ENCODE data around the gene BCAS1.
"Not testable (repeated sequence)": the region's sequence is repeated elsewhere in the genome, so short reads cannot be mapped to it uniquely, and the experiment has no call there.

Gene BCAS1

DNA sequence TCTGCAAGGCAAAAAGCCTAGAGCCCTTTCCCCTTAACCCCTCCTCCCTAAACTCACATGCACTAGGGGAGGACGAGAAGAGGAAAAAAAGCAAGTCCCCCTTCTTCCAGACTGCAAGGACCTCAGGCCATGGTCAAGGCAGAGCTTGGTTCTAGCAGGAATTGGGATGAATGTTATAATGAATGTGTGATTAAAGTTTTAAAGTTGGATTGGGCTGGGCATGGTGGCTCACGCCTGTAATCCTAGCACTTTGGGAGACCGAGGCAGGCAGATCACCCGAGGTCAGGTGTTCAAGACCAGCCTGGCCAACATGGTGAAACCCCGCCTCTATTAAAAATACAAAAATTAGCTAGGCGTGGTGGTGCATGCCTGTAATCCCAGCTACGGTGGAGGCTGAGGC lies 64.2 kb downstream of the BCAS1 start:
- not testable (repeated sequence) for H3K27ac ChIP-seq (ENCODE audit: low read depth, low read length); H3K27me3 ChIP-seq (ENCODE audit: control insufficient read depth in 1 of 2, insufficient read depth in 2 of 2, low read length in 2 of 2); H3K9ac ChIP-seq (ENCODE audit: low read length); H3K4me3 ChIP-seq (ENCODE audit: low read depth in 1 of 2, low read length in 2 of 2); H3K4me1 ChIP-seq (ENCODE audit: insufficient read depth, low read length); H3K9me3 ChIP-seq (ENCODE audit: low read length); H3K36me3 ChIP-seq (ENCODE audit: insufficient read depth, low read length)

DNA sequence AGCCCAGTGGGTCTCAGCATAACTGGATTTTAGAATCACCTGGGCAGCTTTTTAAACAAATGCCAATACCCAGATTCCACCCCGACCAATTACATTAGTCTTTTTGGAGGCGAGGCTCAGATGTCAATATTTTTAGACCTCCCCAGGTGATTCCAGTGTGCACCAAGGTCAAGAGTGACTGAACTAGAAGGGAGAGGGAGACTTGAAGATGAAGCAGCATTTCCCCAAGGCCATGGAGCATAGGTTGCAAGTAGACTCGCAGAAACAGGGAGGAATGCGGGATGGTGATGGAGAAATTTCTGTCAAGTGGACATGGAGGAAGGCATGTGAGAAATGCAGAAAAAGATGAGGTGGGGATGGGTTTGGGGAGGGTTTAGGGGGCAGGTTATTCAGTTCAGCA lies 64.9 kb downstream of the BCAS1 start:
- Histone ChIP-seq H3K36me3 (ENCODE audit: insufficient read depth, low read length) (no peaks in the 10 kb centered on the region), H3K27me3 (ENCODE audit: control insufficient read depth in 1 of 2, insufficient read depth in 2 of 2, low read length in 2 of 2) (no peaks in the 10 kb centered on the region), H3K9me3 (ENCODE audit: low read length) (no peaks in the 10 kb centered on the region), H3K4me1 (ENCODE audit: insufficient read depth, low read length) (no peaks in the 10 kb centered on the region), H3K27ac (ENCODE audit: low read depth, low read length) (no peak overlapping the region), H3K9ac (ENCODE audit: low read length) (no peak overlapping the region), H3K4me3 (ENCODE audit: low read depth in 1 of 2, low read length in 2 of 2) (no peak overlapping the region)

DNA sequence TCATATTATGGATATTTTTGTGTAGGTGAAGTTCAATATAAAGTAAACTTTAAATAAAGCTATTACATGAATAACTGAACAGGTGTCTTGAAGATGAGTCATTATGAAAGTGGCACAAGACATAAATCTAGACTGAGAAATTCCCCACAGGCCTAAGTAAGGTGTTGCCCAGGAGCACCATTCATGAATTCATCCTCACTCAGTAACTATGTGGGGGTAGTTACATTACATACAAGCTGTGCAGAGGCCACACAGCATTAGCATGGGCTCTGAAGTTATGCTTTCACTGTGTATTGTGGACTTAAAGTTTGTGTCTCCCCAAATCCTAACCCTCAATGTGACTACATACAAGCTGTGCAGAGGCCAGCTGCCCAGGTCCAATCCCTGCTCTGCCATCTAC lies 65.9 kb downstream of the BCAS1 start:
- no peak overlapping the region for H3K4me3 ChIP-seq (ENCODE audit: low read depth in 1 of 2, low read length in 2 of 2)

DNA sequence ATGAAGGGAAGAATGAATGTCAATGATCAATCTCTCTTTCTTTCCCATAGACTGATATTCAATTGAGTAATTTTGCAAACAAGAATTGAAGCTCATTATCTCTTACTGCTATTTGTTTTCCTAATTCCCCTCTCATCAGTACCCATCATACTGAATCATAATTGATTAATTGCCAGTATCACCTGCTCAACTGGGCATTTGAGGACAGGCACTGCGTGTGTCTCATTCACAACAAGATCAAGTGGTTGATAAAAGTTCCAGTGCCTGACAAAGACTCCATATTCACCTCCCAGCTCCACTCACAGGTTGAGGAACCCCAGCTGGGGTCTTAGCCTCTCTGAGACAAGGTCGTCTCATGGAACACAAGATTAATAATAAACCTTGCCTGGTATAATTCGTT lies 67.7 kb downstream of the BCAS1 start:
- Histone ChIP-seq H3K4me3 (ENCODE audit: low read depth in 1 of 2, low read length in 2 of 2) (no peak overlapping the region), H3K4me1 (ENCODE audit: insufficient read depth, low read length) (no peaks in the 10 kb centered on the region), H3K36me3 (ENCODE audit: insufficient read depth, low read length) (no peaks in the 10 kb centered on the region), H3K9me3 (ENCODE audit: low read length) (no peaks in the 10 kb centered on the region), H3K27me3 (ENCODE audit: control insufficient read depth in 1 of 2, insufficient read depth in 2 of 2, low read length in 2 of 2) (no peaks in the 10 kb centered on the region), H3K27ac (ENCODE audit: low read depth, low read length) (no peak overlapping the region), H3K9ac (ENCODE audit: low read length) (no peak overlapping the region)

More for the DNA sequence above, 65.9 kb downstream of the BCAS1 start:
- no peaks in the 10 kb centered on the region for H3K27me3 ChIP-seq (ENCODE audit: control insufficient read depth in 1 of 2, insufficient read depth in 2 of 2, low read length in 2 of 2)
- H3K36me3 ChIP-seq (ENCODE audit: insufficient read depth, low read length), result no peaks in the 10 kb centered on the region
- H3K9ac ChIP-seq (ENCODE audit: low read length), result no peak overlapping the region
- H3K9me3 ChIP-seq (ENCODE audit: low read length), result no peaks in the 10 kb centered on the region
- no peaks in the 10 kb centered on the region for H3K4me1 ChIP-seq (ENCODE audit: insufficient read depth, low read length)
- H3K27ac ChIP-seq (ENCODE audit: low read depth, low read length), result no peak overlapping the region

DNA sequence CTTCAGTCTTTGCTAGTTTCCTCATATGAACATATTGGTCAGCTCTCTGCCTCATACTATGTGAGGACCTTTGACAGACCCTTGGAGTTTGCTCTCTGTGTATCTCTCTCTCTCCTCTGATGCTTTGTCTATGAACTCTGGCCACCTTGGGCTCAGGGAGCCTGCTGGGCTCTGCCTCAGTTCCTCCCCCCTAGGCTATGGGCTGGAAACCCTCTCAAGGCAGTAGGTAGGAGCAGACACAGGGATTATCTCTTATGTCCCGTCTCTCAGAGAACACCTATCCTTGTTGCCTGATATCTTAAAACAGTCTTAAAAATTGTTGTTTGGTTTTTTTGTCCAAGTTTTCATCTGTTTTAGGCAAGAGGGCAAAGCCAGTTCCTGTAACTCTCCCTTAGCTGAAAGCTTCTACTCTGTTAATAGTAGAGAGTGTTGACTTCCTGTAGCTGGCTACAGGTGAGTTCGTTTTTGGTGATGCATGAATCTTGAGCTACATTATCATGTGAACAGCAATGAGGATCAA lies 68.3 kb downstream of the BCAS1 start:
- Histone ChIP-seq H3K27me3 (ENCODE audit: control insufficient read depth in 1 of 2, insufficient read depth in 2 of 2, low read length in 2 of 2) (no peaks in the 10 kb centered on the region), H3K27ac (ENCODE audit: low read depth, low read length) (no peak overlapping the region), H3K4me1 (ENCODE audit: insufficient read depth, low read length) (no peaks in the 10 kb centered on the region), H3K9me3 (ENCODE audit: low read length) (no peaks in the 10 kb centered on the region), H3K36me3 (ENCODE audit: insufficient read depth, low read length) (no peaks in the 10 kb centered on the region), H3K9ac (ENCODE audit: low read length) (no peak overlapping the region), H3K4me3 (ENCODE audit: low read depth in 1 of 2, low read length in 2 of 2) (no peak overlapping the region)

DNA sequence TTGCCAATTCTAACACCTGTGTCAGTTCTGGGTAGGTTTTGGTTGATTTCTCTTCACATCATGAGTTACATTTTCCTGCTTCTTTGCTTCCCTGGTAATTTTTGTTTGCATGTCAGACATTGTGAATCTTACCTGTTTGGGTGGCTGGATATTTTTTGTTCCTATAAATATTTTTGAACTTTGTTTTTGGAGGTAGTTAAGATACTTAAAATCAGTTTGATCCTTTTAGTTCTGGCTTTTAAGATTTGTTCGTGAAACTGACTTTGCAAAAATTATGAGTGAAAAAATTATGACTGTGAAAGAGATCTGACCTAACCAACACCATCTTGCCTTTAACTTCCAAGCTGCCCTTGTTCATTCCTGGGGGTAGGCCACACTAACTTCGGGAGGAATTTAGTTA lies 69.5 kb downstream of the BCAS1 start:
- Histone ChIP-seq H3K4me1 (ENCODE audit: insufficient read depth, low read length) (no peaks in the 10 kb centered on the region), H3K9me3 (ENCODE audit: low read length) (no peaks in the 10 kb centered on the region), H3K27ac (ENCODE audit: low read depth, low read length) (no peak overlapping the region), H3K4me3 (ENCODE audit: low read depth in 1 of 2, low read length in 2 of 2) (no peak overlapping the region), H3K27me3 (ENCODE audit: control insufficient read depth in 1 of 2, insufficient read depth in 2 of 2, low read length in 2 of 2) (no peaks in the 10 kb centered on the region), H3K9ac (ENCODE audit: low read length) (no peak overlapping the region), H3K36me3 (ENCODE audit: insufficient read depth, low read length) (no peaks in the 10 kb centered on the region)

DNA sequence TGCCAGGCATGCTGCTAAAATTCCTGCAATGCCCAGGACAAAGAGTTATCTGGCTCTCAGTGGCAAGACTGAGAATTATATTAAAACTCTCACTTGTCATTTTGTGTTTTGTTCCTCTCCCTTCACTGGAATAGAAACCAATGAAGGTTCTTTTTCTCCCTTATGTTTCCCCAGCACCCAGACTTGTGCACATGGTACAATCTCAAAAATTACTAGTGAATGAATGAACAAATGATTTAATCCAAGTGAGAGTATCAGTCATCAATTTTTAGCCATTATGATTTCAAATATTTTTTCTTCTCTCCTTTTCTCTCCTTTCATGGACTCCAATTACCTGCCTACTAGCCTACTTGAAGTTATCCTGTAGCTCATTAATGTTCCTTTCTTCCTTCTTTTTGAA lies 70.1 kb downstream of the BCAS1 start:
- no peak overlapping the region for H3K4me3 ChIP-seq (ENCODE audit: low read depth in 1 of 2, low read length in 2 of 2)
- no peaks in the 10 kb centered on the region for H3K27me3 ChIP-seq (ENCODE audit: control insufficient read depth in 1 of 2, insufficient read depth in 2 of 2, low read length in 2 of 2)
- H3K9me3 ChIP-seq (ENCODE audit: low read length), result no peaks in the 10 kb centered on the region
- no peak overlapping the region for H3K27ac ChIP-seq (ENCODE audit: low read depth, low read length)
- no peaks in the 10 kb centered on the region for H3K4me1 ChIP-seq (ENCODE audit: insufficient read depth, low read length)
- H3K36me3 ChIP-seq (ENCODE audit: insufficient read depth, low read length), result no peaks in the 10 kb centered on the region
- H3K9ac ChIP-seq (ENCODE audit: low read length), result no peak overlapping the region

DNA sequence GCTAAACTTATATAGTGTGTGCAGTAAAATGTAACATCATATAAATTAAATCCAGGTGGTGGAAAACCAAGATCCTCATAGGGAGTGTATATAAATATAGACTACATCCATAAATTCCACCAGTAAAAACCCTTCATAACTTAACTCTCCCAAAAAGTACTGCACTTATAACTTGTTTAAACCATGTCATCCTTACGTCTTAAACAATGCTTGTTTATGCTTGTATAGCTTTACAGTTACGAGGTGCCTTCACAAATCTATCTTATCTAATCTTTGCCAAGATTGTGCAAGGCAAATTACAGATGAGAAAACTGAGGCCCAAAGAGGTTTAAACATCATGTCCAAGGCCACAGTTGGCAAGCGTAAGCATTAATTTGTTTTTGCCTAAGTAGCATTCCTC lies 71.3 kb downstream of the BCAS1 start:
- H3K9ac ChIP-seq (ENCODE audit: low read length), result no peak overlapping the region
- no peak overlapping the region for H3K4me3 ChIP-seq (ENCODE audit: low read depth in 1 of 2, low read length in 2 of 2)
- H3K4me1 ChIP-seq (ENCODE audit: insufficient read depth, low read length), result no peaks in the 10 kb centered on the region
- H3K27ac ChIP-seq (ENCODE audit: low read depth, low read length), result no peak overlapping the region
- H3K27me3 ChIP-seq (ENCODE audit: control insufficient read depth in 1 of 2, insufficient read depth in 2 of 2, low read length in 2 of 2), result no peaks in the 10 kb centered on the region
- H3K36me3 ChIP-seq (ENCODE audit: insufficient read depth, low read length), result no peaks in the 10 kb centered on the region
- no peaks in the 10 kb centered on the region for H3K9me3 ChIP-seq (ENCODE audit: low read length)

DNA sequence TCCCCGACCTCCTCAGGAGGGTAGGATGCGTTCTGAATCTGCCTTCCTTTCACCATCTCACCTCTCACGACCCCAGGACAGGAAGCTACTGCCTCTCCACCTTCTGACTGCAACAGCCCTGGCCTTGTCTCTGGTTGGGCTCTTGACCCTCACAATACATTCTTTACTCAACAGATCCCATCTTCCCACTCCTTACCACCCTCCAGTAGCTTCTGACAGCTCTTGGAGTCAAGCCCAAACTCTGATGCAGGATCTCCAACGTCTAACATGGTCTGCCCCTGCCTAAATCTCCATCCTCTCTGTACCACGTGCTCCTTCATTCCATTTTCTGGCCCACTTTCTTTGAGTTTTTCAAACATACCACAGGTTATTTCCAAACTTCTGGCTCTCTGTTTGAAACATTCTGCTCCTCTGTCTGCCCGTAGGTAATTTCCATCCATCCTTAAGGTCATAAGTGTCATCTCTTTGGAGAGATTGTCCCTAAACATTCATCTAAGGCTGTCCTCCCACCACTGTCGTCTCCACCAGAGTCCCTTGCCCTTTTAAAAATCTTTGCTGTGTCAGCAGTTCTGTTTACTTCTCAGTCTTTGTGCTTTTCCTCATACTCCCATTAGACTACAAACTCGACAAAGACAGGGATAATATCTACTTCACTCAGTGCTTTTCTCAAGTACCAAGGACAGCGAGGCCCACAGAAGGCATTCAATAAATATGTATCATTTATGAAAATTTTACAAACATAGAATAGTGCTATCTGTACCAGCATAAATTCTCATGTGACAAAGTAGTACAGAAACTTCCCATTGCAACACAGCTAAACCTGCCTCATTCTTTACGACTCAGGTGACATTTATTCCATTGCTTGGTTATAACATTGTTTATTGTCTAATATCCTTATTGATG lies 73.6 kb downstream of the BCAS1 start:
- Histone ChIP-seq H3K4me1 (ENCODE audit: insufficient read depth, low read length) (no peaks in the 10 kb centered on the region), H3K36me3 (ENCODE audit: insufficient read depth, low read length) (no peaks in the 10 kb centered on the region), H3K9ac (ENCODE audit: low read length) (no peak overlapping the region), H3K4me3 (ENCODE audit: low read depth in 1 of 2, low read length in 2 of 2) (no peak overlapping the region), H3K27ac (ENCODE audit: low read depth, low read length) (no peak overlapping the region), H3K9me3 (ENCODE audit: low read length) (no peaks in the 10 kb centered on the region), H3K27me3 (ENCODE audit: control insufficient read depth in 1 of 2, insufficient read depth in 2 of 2, low read length in 2 of 2) (no peaks in the 10 kb centered on the region)

DNA sequence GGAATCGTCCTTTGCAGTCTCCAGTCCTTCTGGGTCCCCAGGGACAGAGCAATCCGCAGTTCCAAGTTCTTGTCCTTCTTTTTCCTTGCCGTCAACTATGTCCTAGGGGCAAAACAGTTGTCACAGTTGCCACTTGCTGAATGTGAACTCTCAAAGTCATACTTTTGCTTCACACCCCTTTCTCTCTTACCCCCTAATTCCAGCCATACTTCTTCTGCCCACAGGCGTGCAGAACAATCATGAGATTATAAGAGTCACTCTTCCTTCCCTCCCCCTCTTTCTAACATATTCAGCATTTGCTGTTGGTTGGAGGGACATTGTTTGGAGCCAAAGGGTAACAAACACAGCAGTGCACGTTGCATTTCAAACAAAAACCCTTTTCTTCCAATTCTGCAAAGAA lies 74.4 kb downstream of the BCAS1 start:
- Histone ChIP-seq H3K27ac (ENCODE audit: low read depth, low read length) (no peak overlapping the region), H3K4me3 (ENCODE audit: low read depth in 1 of 2, low read length in 2 of 2) (no peak overlapping the region), H3K4me1 (ENCODE audit: insufficient read depth, low read length) (no peaks in the 10 kb centered on the region), H3K27me3 (ENCODE audit: control insufficient read depth in 1 of 2, insufficient read depth in 2 of 2, low read length in 2 of 2) (no peaks in the 10 kb centered on the region), H3K9ac (ENCODE audit: low read length) (no peak overlapping the region), H3K36me3 (ENCODE audit: insufficient read depth, low read length) (no peaks in the 10 kb centered on the region), H3K9me3 (ENCODE audit: low read length) (no peaks in the 10 kb centered on the region)

DNA sequence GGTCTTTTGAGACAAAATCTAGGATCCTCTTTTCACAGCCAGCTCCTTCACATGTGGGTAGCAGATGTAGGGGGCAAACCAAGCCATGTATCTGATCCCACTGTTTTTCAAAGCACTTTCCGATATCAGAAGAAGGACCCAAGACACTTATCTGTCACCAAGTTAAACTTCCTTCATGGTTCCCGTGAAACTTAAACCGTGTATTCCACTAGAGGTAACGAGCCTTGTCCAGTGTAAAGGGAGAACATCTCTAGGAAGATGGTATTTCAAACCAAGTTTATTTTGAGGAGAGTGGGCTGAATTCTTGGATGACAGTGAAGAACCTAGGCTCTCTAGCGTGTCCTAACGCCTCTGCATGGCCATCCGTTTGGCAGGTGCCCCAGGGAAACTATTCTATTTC lies 76.3 kb downstream of the BCAS1 start:
- Histone ChIP-seq H3K36me3 (ENCODE audit: insufficient read depth, low read length) (no peaks in the 10 kb centered on the region), H3K4me1 (ENCODE audit: insufficient read depth, low read length) (no peaks in the 10 kb centered on the region), H3K4me3 (ENCODE audit: low read depth in 1 of 2, low read length in 2 of 2) (no peak overlapping the region), H3K9ac (ENCODE audit: low read length) (no peak overlapping the region), H3K27ac (ENCODE audit: low read depth, low read length) (no peak overlapping the region), H3K27me3 (ENCODE audit: control insufficient read depth in 1 of 2, insufficient read depth in 2 of 2, low read length in 2 of 2) (no peaks in the 10 kb centered on the region), H3K9me3 (ENCODE audit: low read length) (no peaks in the 10 kb centered on the region)

DNA sequence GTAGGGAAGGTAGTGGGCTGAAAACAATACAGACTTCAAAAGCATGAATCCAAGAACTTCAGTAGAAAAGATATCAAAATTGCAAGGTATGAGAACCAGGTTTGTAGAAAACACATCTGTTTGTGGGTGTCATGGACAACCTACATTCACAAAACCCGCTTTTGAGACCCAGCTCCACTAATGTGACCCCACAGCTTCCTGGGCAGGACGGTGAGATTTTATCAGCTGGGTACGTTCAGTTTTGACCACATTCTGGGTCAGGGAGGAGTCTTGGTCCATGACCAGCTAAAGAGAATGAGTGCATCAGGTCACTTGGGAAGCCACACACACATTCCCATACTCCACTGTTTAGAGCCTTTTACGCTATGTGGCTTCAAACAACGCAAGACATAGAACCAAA lies 77.1 kb downstream of the BCAS1 start:
- no peak overlapping the region for H3K9ac ChIP-seq (ENCODE audit: low read length)
- no peaks in the 10 kb centered on the region for H3K4me1 ChIP-seq (ENCODE audit: insufficient read depth, low read length)
- no peak overlapping the region for H3K27ac ChIP-seq (ENCODE audit: low read depth, low read length)
- no peaks in the 10 kb centered on the region for H3K9me3 ChIP-seq (ENCODE audit: low read length)
- no peak overlapping the region for H3K4me3 ChIP-seq (ENCODE audit: low read depth in 1 of 2, low read length in 2 of 2)
- no peaks in the 10 kb centered on the region for H3K36me3 ChIP-seq (ENCODE audit: insufficient read depth, low read length)
- H3K27me3 ChIP-seq (ENCODE audit: control insufficient read depth in 1 of 2, insufficient read depth in 2 of 2, low read length in 2 of 2), result no peaks in the 10 kb centered on the region

All from muscle layer of colon (tissue), 2 donors.